ENCODE data around the gene QRICH1. TPM values are rescaled to one million over a fixed set of nuclear protein-coding genes. Genes with fewer than 3 reads are reported as not detected.

QRICH1 gene
- total and polyA plus RNA-seq, 12 donors = 21.1 to 72.5 (median 57.6) TPM

DNA sequence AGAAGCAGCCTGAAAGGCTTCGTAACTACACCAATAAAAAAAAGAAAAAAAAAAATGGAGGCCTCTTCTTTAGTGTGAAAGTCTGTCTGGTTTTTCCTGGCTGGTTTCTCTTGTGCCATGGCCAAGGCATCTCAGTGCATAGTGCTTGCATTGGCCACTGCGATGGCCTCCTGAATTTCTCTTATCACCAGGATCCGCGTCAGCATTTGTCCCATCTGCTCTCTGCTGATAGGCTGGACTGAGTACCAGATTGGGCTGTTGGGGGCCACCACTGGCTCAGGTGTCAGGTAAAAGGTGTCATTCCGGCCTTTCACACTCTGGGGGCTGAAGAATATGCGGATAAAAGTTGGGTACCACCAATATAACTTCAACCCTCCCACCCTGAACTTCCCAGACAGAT, 63.5 kb downstream of the QRICH1 start:
- H3K9me3 ChIP-seq = no peaks in the 10 kb centered on the region
- peaks cover 6 to 36% (median 16%) of the 10 kb centered on the region in 9 donors for H3K4me1 ChIP-seq
- H3K27ac ChIP-seq = peak overlapping the region in 4 of 10 donors; percentile 87 to 94 (median 91)
- 85 to 90% methylated on average over 6 of the region's 6 CpGs for WGBS, 2 donors
- DNase-seq = no peak
- H3K27me3 ChIP-seq = no peaks in the 10 kb centered on the region
- TF ChIP-seq, protein P1, sequence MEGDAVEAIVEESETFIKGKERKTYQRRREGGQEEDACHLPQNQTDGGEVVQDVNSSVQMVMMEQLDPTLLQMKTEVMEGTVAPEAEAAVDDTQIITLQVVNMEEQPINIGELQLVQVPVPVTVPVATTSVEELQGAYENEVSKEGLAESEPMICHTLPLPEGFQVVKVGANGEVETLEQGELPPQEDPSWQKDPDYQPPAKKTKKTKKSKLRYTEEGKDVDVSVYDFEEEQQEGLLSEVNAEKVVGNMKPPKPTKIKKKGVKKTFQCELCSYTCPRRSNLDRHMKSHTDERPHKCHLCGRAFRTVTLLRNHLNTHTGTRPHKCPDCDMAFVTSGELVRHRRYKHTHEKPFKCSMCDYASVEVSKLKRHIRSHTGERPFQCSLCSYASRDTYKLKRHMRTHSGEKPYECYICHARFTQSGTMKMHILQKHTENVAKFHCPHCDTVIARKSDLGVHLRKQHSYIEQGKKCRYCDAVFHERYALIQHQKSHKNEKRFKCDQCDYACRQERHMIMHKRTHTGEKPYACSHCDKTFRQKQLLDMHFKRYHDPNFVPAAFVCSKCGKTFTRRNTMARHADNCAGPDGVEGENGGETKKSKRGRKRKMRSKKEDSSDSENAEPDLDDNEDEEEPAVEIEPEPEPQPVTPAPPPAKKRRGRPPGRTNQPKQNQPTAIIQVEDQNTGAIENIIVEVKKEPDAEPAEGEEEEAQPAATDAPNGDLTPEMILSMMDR (IDR thresholded peaks at IDR 0.05) = no peak
- ATAC-seq = no peak
- no peak overlapping the region for H3K4me3 ChIP-seq
- intact Hi-C loops (cut with DNase I) = no loop called here
- peaks cover 0 to 83% (median 41%) of the 10 kb centered on the region in 9 donors for H3K36me3 ChIP-seq

DNA sequence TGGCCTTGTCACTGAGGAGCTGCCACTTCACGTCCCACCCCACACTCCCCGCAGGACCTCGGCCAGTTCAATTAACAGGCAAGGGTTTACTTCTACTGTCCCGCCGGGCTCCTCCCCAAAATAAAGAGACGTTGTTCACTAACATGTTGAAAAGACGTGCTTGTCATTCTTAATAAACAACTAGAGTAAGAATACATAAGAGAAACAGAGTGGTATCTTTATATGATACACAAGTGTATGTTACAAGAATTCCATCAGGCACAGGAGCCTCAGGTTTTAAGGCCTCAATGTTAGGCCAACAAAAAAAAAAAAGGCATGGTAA, 64.3 kb downstream of the QRICH1 start:
- TF ChIP-seq, protein P1 (IDR thresholded peaks at IDR 0.05) = no peak
- no peak for ATAC-seq
- peaks cover 0 to 83% (median 49%) of the 10 kb centered on the region in 9 donors for H3K36me3 ChIP-seq
- peak overlapping the region; percentile 57 to 98 (median 92) for H3K27ac ChIP-seq
- H3K9me3 ChIP-seq = no peaks in the 10 kb centered on the region
- no peak for DNase-seq
- intact Hi-C loops (cut with DNase I) = loop anchor here in 1 of 10 donors (1.0 to 10.0 kb wide), 2 partner anchors 38 to 395 kb away; partner anchors contain the start of genes AMT and NICN1
- 1 to 2% methylated on average over 7 of the region's 7 CpGs for WGBS, 2 donors
- H3K27me3 ChIP-seq = no peaks in the 10 kb centered on the region
- H3K4me1 ChIP-seq = peaks cover 6 to 43% (median 19%) of the 10 kb centered on the region in 9 donors
- peak overlapping the region in 8 of 10 donors; percentile 49 to 97 (median 67) for H3K4me3 ChIP-seq

DNA sequence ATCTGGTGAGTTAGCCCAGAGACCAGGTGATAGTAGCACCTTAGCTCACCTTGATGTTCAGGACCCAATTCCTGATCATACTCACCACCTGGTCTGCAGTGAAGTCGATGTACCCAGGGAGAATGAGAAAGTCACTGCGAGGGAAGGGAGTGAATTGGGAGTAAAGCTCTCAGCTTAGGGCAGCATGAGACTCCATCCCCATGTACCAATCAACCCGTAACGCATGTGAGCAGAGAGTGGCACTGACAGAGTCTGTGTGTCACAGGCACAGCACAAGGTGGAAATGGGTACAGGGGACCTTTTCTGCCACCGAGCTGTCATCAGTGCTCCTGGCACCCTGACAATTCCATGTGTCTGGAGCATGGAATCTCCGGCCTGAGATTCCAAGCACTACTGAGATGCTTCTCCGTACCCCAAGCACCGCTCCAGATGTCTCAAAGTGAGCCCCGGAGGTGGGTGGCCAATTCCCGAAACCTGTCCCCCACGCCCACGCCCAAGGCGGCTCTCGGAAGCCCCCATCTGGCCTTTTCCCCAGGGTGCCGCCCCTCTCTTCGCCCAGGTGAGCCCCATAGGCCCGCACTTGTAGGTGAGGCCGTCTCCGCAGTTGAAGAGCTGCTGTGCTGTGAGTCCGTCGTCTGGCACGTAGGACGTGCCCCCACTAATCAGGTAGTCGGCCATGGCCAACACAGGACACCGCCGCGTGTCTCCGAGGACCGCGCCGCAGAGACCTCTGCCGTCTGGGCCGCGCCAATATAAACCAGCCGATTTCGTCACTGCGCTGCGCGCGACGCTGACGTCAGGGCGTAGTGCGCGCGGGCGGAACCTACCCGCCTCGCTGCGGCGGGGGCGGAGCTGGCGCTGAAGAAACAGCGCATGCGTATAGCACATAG, 65.0 kb downstream of the QRICH1 start, which contains the start of gene IMPDH2:
IMPDH2 (minus strand) TSS at position 726 of the 890 bp plus-strand sequence; CDS start at position 678, 48 bp downstream.
- ATAC-seq = peak; percentile 93 to 98 (median 97)
- peaks cover 6 to 49% (median 19%) of the 10 kb centered on the region in 9 donors for H3K4me1 ChIP-seq

DNA sequence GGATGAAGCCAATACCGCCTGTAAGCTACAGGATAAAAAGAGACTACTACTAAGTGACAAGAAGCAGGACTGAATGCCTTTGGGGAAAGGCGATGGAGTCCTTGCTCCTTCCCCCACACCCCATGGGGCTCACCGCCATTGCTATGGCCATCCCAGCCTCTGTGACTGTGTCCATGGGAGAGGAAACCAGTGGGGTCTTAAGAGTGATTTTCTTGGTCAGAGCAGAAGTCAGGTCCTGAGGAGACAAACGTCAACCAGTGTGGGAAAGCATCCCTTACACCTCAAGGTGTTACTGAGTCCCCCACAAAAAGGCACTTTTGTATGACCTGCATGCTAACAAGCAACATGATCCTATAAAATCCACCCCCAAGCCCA, 65.6 kb downstream of the QRICH1 start:
- DNase-seq (no peak), ATAC-seq (no peak)
- Histone ChIP-seq H3K36me3 (peaks cover 0 to 83% (median 57%) of the 10 kb centered on the region in 9 donors), H3K9me3 (no peaks in the 10 kb centered on the region), H3K27ac (peak overlapping the region in 9 of 10 donors; percentile 87 to 98 (median 92)), H3K4me3 (peak overlapping the region; percentile 49 to 97 (median 67)), H3K4me1 (peaks cover 6 to 55% (median 21%) of the 10 kb centered on the region in 9 donors), H3K27me3 (no peaks in the 10 kb centered on the region)
- intact Hi-C loops (cut with DNase I) = loop anchor here in 1 of 10 donors (10.0 kb wide), 1 partner anchor 397 kb away; the partner anchor contains the start of genes AMT and NICN1
- TF ChIP-seq, protein P1 (IDR thresholded peaks at IDR 0.05) = no peak
- 86 to 88% methylated on average over 4 of the region's 4 CpGs for WGBS, 2 donors

More for the DNA sequence above, 65.0 kb downstream of the QRICH1 start, which contains the start of gene IMPDH2:
- peak within 1 kb of the TSS; percentile 57 to 98 (median 92) for H3K27ac ChIP-seq
- peak; percentile 93 to 95 for DNase-seq
- intact Hi-C loops (cut with DNase I) = loop anchor here in 1 of 10 donors (1.0 to 10.0 kb wide), 2 partner anchors 38 to 396 kb away; partner anchors contain the start of genes AMT and NICN1
- H3K9me3 ChIP-seq = no peaks in the 10 kb centered on the region
- TF ChIP-seq, protein P1 (IDR thresholded peaks at IDR 0.05) = peak in 5 of 9 donors; percentile 13 to 51 (median 35)
- H3K4me3 ChIP-seq = peak within 1 kb of the TSS; percentile 49 to 97 (median 67)
- WGBS, 2 donors = 2 to 3% methylated on average over 55 of the region's 55 CpGs
- H3K36me3 ChIP-seq = peaks cover 0 to 83% (median 55%) of the 10 kb centered on the region in 9 donors
- no peaks in the 10 kb centered on the region for H3K27me3 ChIP-seq
